Mucosa of stomach (tissue), 1 donor: ENCODE results near the gene FGFR1OP2.

Experiments used
- H3K27me3 ChIP-seq: one replicate; pipeline ENCODE4 v1.7.0; 2013; ENCODE audit warnings: mild to moderate bottlenecking, low read length; ENCODE audit not compliant: control insufficient read depth, insufficient read depth
- H3K36me3 ChIP-seq: one replicate; pipeline ENCODE4 v1.7.0; 2013; ENCODE audit warnings: low read length; ENCODE audit not compliant: control insufficient read depth, insufficient read depth
- H3K4me1 ChIP-seq: one replicate; pipeline ENCODE4 v1.7.0; 2013; ENCODE audit warnings: mild to moderate bottlenecking, low read length; ENCODE audit not compliant: control insufficient read depth, insufficient read depth
- H3K4me3 ChIP-seq: one replicate; pipeline ENCODE4 v1.7.0; 2013; ENCODE audit warnings: low read length
- H3K9ac ChIP-seq: one replicate; pipeline ENCODE4 v1.7.0; 2013; ENCODE audit warnings: mild to moderate bottlenecking, low read length, moderate library complexity
- H3K9me3 ChIP-seq: one replicate; pipeline ENCODE4 v1.7.0; 2013; ENCODE audit warnings: mild to moderate bottlenecking, low read length, moderate library complexity; ENCODE audit not compliant: control insufficient read depth
- donor health status: Pancreatic carcinoma.

FGFR1OP2 gene

GRCh38 chr12:27009881-27010301 is 71.6 kb downstream of the FGFR1OP2 start:
- H3K27me3 ChIP-seq: no peaks in the 10 kb centered on the region
- H3K4me3 ChIP-seq: no peak overlapping the region
- no peak overlapping the region for H3K9ac ChIP-seq
- no peaks in the 10 kb centered on the region for H3K36me3 ChIP-seq
- H3K4me1 ChIP-seq: peaks cover 11% of the 10 kb centered on the region
- no peaks in the 10 kb centered on the region for H3K9me3 ChIP-seq

GRCh38 chr12:27012239-27012981 is 74.1 kb downstream of the FGFR1OP2 start:
- Histone ChIP-seq H3K4me1 (peaks cover 19% of the 10 kb centered on the region), H3K4me3 (no peak overlapping the region), H3K36me3 (no peaks in the 10 kb centered on the region), H3K9ac (peak overlapping the region; percentile 10), H3K27me3 (no peaks in the 10 kb centered on the region), H3K9me3 (no peaks in the 10 kb centered on the region)

- peaks cover 19% of the 10 kb centered on the region for H3K4me1 ChIP-seq
- H3K9ac ChIP-seq: peak overlapping the region; percentile 95
- no peaks in the 10 kb centered on the region for H3K36me3 ChIP-seq
- no peaks in the 10 kb centered on the region for H3K27me3 ChIP-seq
- peak overlapping the region; percentile 38 for H3K4me3 ChIP-seq
- H3K9me3 ChIP-seq: no peaks in the 10 kb centered on the region
Observed at GRCh38 chr12:27012982-27013255, 74.6 kb downstream of the FGFR1OP2 start.

- Histone ChIP-seq H3K4me1 (peaks cover 19% of the 10 kb centered on the region), H3K4me3 (peak overlapping the region; percentile 38), H3K36me3 (no peaks in the 10 kb centered on the region), H3K9me3 (no peaks in the 10 kb centered on the region), H3K27me3 (no peaks in the 10 kb centered on the region), H3K9ac (peak overlapping the region; percentile 95)
Observed at GRCh38 chr12:27013611-27014084, 75.4 kb downstream of the FGFR1OP2 start.

- Histone ChIP-seq H3K36me3 (no peaks in the 10 kb centered on the region), H3K9me3 (no peaks in the 10 kb centered on the region), H3K4me3 (peak within 1 kb of the TSS; percentile 78), H3K9ac (peak within 1 kb of the TSS; percentile 95), H3K4me1 (peaks cover 19% of the 10 kb centered on the region), H3K27me3 (no peaks in the 10 kb centered on the region)
Observed at GRCh38 chr12:27014085-27014858, 76.0 kb downstream of the FGFR1OP2 start, which contains the start of gene TM7SF3. TSS of gene TM7SF3 (minus strand) at chr12:27014384. CDS start at chr12:27014168, 216 bp downstream.

- Histone ChIP-seq H3K36me3 (no peaks in the 10 kb centered on the region), H3K4me3 (peak overlapping the region; percentile 78), H3K4me1 (peaks cover 19% of the 10 kb centered on the region), H3K27me3 (no peaks in the 10 kb centered on the region), H3K9ac (peak overlapping the region; percentile 95), H3K9me3 (no peaks in the 10 kb centered on the region)
Observed at GRCh38 chr12:27014859-27015729, 76.8 kb downstream of the FGFR1OP2 start.

- peaks cover 19% of the 10 kb centered on the region for H3K4me1 ChIP-seq
- no peaks in the 10 kb centered on the region for H3K36me3 ChIP-seq
Observed at GRCh38 chr12:27015730-27016076, 77.4 kb downstream of the FGFR1OP2 start.

More at GRCh38 chr12:27015730-27016076, 77.4 kb downstream of the FGFR1OP2 start:
- Histone ChIP-seq H3K9ac (no peak overlapping the region), H3K9me3 (no peaks in the 10 kb centered on the region), H3K4me3 (no peak overlapping the region), H3K27me3 (no peaks in the 10 kb centered on the region)
